ENCODE results near the gene CYBA.

Gene CYBA

DNA sequence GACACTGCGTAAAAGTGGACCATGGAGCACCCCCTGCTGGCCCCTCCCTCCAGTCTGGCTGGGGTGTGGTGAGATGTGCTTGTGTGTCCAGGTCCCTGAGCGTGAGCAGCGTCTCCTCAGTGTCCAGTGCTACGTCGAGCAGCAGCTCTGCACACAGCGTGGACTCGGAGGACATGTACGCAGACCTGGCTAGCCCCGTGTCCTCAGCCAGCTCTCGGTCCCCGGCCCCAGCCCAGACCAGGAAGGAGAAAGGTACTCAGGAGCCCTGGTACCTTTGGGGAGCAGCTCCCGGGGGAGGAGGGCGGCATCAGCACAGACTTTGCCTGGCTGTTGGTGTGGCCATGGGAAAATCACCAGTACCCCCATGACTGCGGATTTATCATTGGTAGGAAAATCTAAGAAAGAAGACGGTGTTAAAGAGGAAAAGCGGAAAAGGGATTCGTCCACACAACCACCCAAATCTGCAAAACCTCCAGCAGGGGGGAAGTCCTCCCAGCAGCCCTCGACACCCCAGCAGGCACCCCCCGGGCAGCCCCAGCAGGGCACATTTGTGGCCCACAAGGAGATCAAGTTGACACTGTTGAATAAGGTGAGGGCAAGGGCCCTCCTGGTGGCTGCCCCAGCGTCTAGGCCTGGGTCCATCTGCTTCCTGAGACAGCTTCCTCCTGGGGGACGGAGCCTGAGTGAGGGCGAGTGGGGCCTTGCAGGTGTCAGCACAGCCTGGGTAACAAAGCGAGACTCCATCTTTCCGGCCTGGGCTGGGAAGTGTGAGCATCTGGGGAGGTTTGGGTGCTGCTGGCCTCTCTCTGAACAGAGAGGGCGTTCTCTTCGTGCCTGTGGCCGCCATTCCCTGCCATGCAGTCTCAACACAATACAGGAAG is 23.1 kb downstream of the CYBA start:
- no peak for DNase-seq

DNA sequence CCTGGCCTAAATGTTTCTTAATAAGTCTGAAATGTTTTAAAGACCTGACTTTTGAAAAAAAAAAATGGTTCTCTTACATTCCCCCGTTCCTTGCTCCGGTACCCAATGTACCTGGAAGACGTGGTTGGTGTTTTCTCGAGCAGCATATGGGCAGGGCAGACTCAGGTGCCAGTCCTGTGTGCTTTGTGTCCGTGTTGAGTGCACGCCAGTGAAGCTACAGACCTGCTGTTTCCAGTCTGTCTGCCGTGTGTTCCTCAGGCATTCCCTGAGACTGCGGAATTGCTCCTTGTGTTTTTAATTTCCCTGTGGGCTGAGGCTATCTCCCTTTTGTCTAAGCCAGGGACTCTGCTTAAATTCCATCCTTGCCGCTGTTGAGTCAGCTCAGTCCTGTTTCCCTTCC is 24.2 kb downstream of the CYBA start:
- no peak for DNase-seq

- no peak for DNase-seq
These were observed 25.8 kb downstream of the CYBA start for GRCh38 chr16:88624977-88625576.

- no peak for DNase-seq
These were observed 26.4 kb downstream of the CYBA start for GRCh38 chr16:88624481-88624880.

- DNase-seq: no peak
These were observed 27.0 kb downstream of the CYBA start for GRCh38 chr16:88623858-88624257.

GRCh38 chr16:88622866-88623265 is 28.0 kb downstream of the CYBA start:
- no peak for DNase-seq

GRCh38 chr16:88622125-88622524 is 28.7 kb downstream of the CYBA start:
- no peak for DNase-seq

DNA sequence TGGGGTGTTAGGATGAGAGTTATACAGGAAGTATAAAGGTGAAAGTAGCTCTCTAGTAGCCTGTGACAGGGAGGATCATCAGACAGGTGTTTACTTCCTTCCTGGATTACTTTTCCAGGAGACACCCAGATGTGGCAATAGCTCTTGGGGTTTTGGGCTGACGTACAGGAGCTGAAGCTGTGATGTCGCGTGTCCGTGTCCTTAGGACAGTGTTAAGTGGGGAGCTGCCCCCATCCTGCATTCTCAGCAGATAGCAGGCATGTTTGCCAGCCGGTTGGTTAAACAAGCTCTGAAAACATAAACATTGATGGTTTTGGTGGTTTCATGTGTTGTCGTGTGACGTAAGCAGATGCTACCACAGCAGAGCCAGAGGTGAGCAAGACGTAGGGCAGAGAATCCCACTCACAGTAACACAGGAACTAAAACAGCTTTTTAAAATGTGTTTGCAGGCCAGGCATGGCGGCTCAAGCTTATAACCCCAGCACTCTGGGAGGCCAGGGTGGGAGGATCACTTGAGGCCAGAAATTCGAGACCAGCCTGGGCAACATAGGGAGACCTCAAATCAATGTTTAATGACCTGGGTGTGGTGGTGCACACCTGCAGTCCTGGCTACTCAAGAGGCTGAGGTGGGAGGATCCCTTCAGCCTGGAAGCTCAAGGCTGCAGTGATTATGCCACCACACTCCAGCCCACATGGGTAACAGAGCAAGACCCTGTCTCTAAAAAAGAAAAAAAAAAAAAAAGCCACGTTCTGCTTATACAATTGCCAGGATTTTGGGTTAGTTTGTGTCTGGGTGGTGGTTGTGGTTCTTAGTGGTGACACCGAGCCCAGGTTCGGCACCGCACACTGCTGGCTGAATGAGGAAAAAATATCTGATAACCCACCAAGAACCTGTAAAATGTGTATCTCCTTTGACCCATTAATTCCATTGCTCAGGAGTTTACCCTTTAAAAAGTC is 30.7 kb downstream of the CYBA start:
- DNase-seq: peak in 1 of 6 experiments; percentile 13

DNA sequence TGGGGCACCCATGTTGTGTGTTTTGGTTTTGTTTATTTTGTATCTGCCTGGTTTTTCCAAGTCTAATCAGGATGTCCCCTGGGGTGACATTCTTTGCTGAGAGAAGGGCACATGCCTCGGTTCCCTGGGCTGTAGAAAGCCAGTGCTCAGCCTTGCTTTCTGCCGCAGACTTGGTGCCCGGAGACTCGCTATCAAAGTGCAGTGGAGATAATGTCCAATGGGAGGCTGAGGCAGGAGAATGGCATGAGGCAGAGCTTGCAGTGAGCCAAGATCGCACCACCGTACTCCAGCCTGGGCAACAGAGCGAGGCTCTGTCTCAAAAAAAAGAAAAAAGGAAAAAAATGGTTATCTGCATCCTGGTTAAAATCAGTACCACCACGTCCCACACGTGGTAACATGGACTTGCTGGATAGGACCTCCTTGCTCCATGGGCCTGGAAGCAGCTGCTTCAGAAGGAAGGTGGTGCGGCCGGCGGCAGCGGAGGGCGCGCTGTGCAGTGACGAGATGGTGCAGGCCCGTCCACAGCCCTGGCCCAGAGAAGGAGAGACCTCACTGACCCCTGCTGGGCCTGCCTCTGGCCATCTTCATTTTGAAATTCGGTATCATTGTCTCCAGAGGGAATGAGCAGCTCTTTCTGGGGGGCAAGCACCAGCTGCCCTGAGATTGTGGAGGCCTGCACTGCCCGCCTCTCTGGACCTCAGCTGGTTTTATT is 31.7 kb downstream of the CYBA start:
- no peak for DNase-seq

DNA sequence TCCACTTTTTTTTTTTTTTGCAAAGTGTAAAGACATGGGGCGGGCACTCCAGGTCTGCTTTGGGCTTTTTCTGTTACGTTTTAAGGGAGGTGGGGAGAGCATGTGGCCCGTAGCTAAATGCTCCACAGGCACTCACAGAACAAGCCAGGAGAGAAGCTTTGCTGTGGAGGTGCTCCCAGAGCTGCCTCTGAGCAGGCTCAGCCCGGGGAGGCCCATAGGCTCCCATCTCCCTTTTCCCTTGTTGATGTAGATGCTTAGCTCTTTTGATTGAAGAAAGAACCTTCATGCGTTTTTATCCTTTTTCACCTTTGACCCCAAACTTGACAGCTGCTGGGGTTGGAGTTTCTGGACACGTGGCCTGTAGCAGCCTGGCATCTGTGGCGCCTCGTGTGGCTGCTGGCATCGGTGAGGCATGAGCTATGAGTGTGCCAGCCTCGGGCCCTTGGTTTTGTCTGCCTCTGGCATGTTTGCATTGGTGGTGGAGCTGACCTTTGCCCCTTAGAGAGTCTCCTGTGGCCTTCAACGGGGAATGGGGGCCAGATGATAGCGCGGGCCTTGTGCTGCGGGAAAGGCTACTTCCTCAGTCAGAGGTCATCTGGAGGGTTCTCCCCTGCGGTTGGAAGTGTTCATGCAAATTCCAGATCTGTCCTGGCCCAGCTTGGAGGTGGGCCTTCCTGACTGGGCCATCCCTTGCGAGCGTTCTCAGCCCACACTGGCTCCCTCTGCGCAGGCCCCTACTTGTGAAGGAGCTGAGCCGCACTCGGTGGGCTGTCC is 32.5 kb downstream of the CYBA start:
- DNase-seq: no peak

DNA sequence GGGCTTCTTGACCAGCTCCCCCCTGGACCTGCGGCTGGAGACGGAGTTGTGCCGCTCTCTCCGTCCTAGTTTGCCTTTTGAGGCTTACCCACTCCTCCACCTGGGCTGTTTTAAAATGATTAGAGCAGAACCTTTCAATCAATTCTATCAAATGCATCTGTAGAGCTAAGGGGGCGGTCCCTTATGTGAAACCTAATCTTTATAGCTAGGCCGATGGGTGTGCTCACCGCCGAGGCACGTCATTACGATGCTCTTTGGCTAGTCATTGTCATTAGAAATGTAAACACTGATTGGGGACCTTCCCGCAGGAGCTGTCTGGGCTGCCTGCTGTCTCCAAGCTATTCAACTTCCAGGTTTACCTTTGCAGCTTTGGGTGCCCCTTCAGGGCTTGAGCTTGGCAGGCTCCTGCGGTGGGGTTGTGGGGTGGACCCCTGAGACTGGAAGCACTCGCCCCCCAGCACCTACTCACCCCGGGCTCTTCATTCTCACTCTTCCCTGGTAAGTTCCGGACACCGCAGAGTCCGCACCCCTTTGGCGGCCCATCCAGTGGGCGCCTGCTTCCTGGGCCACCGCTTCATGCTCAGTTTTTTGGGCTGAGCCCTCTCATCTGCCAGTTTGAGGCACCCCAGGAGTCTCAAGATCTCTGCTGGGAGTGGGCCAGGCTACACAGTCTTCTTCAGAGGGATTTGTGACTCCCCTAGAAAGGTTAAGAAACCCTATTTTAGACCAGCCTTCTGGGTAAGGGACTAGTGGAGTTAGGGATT is 33.4 kb downstream of the CYBA start:
- DNase-seq: no peak

DNA sequence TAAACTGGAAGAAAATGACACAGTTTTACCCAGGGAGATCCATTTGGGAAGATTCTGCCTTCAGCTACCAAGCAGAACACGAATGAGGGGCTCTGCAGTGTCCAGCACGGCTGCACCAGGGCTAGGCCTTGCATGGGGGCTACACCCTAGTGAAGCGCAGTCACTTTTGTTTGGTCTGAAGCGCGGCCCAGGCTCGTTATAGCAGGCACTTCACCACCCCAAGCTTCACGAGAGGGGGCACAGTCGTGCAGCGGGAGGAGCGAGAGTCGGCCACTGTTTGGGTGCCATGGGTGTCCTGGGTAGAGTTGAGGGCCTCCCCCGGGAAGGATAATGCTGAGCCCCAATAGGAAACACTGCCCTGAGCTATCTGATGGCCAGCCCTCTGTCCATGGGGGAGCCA is 34.1 kb downstream of the CYBA start:
- DNase-seq: no peak

GRCh38 chr16:88616320-88616719 is 34.5 kb downstream of the CYBA start:
- no peak for DNase-seq

- DNase-seq: no peak
These were observed 35.9 kb downstream of the CYBA start for GRCh38 chr16:88614818-88615580.

DNA sequence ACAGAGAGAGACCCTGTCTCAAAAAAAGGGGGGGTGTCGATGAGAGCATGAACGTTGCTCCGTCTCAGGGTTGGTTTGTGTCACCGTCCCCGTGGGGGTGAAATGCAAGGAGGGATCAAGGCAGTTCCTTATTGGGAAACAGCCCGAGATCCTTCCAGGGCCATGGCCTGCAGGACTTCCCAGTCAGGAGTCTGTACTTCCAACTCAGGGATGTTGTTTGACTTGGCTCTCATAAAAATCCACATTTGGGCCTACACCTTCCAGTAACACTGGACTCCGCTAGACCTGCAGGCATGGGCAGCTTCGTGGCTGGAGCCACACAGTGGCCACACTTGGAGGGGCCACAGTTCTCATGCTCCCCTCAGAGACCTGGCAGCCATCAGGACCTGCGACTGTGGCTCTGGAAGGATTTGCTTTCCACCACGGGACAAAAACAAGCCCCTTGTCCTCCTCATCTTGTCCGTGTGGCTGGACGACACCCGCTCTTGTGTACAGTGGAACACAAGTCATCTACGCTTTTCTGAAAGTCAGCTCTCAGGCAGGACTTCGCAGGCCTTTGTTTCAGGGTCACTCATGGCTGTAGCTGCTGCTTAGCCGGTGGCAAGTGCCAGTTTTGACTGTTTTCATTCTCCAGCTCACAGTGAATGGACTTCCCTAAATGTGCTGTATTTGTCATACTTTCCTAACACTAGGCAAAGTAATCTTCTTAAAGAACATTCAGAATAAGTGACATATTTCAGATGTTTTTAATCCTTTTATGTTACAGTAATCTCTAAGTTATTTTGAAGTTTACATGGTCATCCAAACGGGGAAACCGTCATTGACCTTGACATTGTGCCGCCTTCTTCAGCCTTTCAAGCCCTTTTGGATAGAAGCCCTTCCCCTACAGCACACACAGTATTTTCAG is 36.7 kb downstream of the CYBA start:
- no peak for DNase-seq

DNA sequence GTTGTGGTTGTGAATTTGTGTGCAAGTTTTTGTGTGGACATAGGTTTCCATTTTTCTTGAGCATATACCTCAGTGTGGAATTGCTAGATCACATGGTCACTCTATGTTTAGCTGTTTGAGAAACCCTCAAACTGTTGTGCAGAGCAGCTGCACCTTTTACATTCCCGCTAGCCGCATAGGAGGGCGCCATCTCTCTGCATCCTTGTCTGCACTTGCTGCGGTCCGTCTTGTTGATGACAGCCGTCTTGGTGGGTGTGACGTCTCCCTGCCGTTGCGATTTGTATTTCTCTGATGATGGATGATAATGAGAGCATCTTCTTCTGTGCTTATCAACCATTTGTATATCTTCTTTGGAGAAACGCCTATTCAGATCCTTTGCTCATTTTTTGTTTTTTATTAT is 37.6 kb downstream of the CYBA start:
- no peak for DNase-seq

GRCh38 chr16:88610909-88611812 is 39.7 kb downstream of the CYBA start:
- DNase-seq: no peak

DNA sequence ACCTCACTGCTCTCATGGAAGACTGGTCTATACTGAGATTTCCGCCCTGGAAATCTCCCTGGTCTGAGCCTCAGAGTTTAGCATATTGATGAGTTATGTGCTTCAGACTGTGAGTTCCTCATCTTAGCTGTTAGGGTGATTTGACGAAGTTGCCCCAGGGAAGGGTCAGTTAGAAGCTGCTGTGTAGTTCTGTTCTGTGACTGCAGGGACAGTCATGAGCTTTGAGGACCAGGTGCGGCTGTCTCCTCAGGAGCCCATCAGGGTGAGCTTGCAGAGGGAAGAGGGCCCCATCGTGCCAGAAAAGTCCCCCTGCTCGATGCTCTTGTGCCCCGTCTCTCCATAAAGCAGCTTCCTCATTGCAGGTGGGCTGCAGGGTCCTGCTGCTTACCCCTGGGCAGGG is 40.8 kb downstream of the CYBA start:
- no peak for DNase-seq

Measured in stimulated activated naive CD4-positive, alpha-beta T cell (primary cell).